Peyer's patch (tissue), 4 donors: Measurements from ENCODE around the gene TCEANC2. TPM values are rescaled to one million over a fixed set of nuclear protein-coding genes. Genes with fewer than 3 reads are reported as not detected.

Experiments
- DNase-seq, 3 donors: peaks; one replicate each; pipeline ENCODE4 v3.0.0-alpha.2; 2017 to 2019
- H3K27ac ChIP-seq, 4 donors: fragments of 200-600 bp; sonication (generic); one replicate each; pipeline ENCODE4 v1.5.1; 2016 to 2019
- H3K27me3 ChIP-seq, 2 donors: fragments of 200-600 bp; sonication (generic); one replicate each; pipeline ENCODE4 v1.5.1; 2019
- H3K36me3 ChIP-seq, 3 donors: fragments of 200-600 bp; sonication (generic); one replicate each; pipeline ENCODE4 v1.5.1; 2016 to 2019
- H3K4me1 ChIP-seq, 4 donors: fragments of 200-600 bp; sonication (generic); one replicate each; pipeline ENCODE4 v1.5.1; 2016 to 2019
- H3K4me3 ChIP-seq, 4 donors: fragments of 200-600 bp; sonication (generic); 1 replicate in 3 of 4; 2 replicates in 1 of 4; pipeline ENCODE4 v1.5.1; 2016 to 2019; ENCODE audit warnings: mild to moderate bottlenecking in 1 of 4
- H3K9me3 ChIP-seq, 4 donors: fragments of 200-600 bp; sonication (generic); one replicate each; pipeline ENCODE4 v1.5.1; 2016 to 2019; ENCODE audit warnings: mild to moderate bottlenecking in 1 of 4
- POLR2A ChIP-seq, 2 donors: fragments of 450-650 bp; IDR thresholded peaks; one replicate each; pipeline ENCODE4 v1.5.1; 2017; ENCODE audit warnings: antibody characterized with exemption in 2 of 2, mild to moderate bottlenecking in 2 of 2, moderate library complexity in 2 of 2
- total RNA-seq, 4 donors: library from RNA; depleted of rRNA; stranded (reverse); fragments of >200 nt; gene quantifications; one replicate each; pipeline ENCODE4 v1.1.0, GENCODE V29; 2016
- TF ChIP-seq, protein P1 (sequence below), 6 experiments: fragments of 450-650 bp in 4 of 6; fragments of 200-600 bp in 2 of 6; sonication (generic) in 1 of 6; IDR thresholded peaks; one replicate each; pipeline ENCODE4 v1.5.1; 2017 to 2019; ENCODE audit warnings: antibody characterized with exemption in 6 of 6, mild to moderate bottlenecking in 3 of 6, moderate library complexity in 1 of 6

Gene TCEANC2
- total RNA-seq, 4 donors from 2014 or later = 3.0 to 6.6 (median 5.3) TPM

DNA sequence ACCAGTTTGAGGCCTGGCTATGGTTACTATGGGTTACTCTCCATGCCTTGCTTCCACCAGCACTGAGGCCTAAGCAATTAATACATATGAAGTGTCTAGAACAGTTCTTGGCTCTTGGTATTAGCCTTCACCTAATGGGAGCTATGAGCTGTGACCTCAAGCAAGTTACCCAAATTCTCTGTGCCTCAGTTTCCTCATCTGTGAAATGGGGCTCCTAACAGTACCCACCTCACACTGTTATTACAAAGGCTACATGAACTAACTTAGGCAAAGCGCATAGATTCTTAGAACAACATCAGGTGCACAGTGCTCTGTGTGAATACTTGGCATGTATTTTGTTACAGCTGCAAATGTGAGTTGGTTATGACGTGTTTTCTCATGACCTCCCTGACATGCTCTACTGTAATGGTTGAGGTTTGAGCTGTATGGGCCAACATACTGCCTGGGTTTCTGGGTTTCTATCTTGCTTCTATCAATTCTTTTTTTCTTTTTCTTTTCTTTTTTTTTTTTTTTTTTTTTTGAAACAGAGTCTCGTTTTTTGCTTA, 72.9 kb downstream of the TCEANC2 start:
- peaks cover 0 to 10% (median 0%) of the 10 kb centered on the region in 4 donors for H3K4me1 ChIP-seq
- no peaks in the 10 kb centered on the region for H3K36me3 ChIP-seq
- no peak overlapping the region for H3K4me3 ChIP-seq
- H3K27me3 ChIP-seq = no peaks in the 10 kb centered on the region
- TF ChIP-seq, protein P1, sequence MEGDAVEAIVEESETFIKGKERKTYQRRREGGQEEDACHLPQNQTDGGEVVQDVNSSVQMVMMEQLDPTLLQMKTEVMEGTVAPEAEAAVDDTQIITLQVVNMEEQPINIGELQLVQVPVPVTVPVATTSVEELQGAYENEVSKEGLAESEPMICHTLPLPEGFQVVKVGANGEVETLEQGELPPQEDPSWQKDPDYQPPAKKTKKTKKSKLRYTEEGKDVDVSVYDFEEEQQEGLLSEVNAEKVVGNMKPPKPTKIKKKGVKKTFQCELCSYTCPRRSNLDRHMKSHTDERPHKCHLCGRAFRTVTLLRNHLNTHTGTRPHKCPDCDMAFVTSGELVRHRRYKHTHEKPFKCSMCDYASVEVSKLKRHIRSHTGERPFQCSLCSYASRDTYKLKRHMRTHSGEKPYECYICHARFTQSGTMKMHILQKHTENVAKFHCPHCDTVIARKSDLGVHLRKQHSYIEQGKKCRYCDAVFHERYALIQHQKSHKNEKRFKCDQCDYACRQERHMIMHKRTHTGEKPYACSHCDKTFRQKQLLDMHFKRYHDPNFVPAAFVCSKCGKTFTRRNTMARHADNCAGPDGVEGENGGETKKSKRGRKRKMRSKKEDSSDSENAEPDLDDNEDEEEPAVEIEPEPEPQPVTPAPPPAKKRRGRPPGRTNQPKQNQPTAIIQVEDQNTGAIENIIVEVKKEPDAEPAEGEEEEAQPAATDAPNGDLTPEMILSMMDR (IDR thresholded peaks at IDR 0.05) = no peak
- TF ChIP-seq POLR2A (IDR thresholded peaks at IDR 0.05) = no peak
- no peak overlapping the region for H3K27ac ChIP-seq
- no peak for DNase-seq
- no peaks in the 10 kb centered on the region for H3K9me3 ChIP-seq

DNA sequence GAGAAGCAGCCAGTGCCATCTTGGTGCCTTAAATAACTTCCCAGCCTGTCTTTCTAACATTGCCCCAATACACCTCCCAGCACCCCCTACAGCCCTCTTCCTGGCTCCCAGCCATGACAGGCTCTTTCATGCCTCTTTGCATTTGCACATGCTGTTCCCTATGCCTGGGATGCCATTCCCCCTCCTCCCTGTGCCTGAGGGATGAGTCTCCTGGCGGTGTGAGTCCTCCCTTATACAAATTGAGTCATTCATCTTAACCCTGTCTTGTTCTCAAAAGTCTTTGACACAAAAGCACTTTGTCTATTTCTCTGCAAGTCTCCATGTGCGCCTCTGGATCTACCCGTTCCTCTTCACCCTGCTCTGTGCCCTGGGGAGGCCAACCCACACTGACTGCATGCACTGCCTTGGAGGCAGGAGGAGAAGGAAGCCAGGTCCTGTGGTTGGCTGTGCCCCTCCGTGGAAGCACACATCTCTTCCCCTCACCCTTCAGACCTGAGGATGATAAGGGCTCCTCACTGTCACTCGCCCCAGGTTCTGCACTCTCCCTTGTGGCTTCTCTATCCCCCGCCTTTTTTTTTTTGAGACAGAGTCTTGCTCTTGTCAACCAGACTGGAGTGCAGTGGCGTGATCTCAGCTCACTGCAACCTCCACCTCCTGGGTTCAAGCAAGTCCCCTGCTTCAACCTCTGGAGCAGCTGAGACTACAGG, 74.3 kb downstream of the TCEANC2 start:
- TF ChIP-seq, protein P1 (IDR thresholded peaks at IDR 0.05) = no peak
- TF ChIP-seq POLR2A (IDR thresholded peaks at IDR 0.05) = no peak
- H3K4me1 ChIP-seq = no peaks in the 10 kb centered on the region
- no peaks in the 10 kb centered on the region for H3K9me3 ChIP-seq
- no peak overlapping the region for H3K27ac ChIP-seq
- H3K36me3 ChIP-seq = no peaks in the 10 kb centered on the region
- no peak for DNase-seq
- H3K27me3 ChIP-seq = no peaks in the 10 kb centered on the region
- no peak overlapping the region for H3K4me3 ChIP-seq

DNA sequence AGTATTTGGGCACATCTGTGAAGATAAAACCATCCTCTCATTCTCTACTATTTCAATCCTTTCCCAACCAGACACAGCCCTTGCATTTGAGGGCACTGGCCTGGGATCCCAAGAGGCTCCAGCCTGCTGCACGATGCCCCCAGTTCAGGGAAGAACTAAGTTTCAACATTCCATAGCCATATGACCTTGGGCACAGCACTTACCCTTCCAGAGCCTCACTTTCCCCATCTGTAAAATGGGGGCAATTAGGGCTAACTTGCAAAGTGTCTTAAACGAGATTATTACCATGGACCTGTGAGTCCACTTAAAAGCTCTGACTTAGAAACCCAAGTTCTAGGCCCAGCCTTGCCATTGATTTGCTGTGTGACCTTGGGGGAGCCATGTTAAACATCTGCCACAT, 76.5 kb downstream of the TCEANC2 start:
- Histone ChIP-seq H3K4me3 (no peak overlapping the region), H3K9me3 (no peaks in the 10 kb centered on the region), H3K36me3 (no peaks in the 10 kb centered on the region), H3K27me3 (no peaks in the 10 kb centered on the region), H3K27ac (no peak overlapping the region), H3K4me1 (no peaks in the 10 kb centered on the region)
- DNase-seq = no peak
- TF ChIP-seq, protein P1 (IDR thresholded peaks at IDR 0.05) = no peak

DNA sequence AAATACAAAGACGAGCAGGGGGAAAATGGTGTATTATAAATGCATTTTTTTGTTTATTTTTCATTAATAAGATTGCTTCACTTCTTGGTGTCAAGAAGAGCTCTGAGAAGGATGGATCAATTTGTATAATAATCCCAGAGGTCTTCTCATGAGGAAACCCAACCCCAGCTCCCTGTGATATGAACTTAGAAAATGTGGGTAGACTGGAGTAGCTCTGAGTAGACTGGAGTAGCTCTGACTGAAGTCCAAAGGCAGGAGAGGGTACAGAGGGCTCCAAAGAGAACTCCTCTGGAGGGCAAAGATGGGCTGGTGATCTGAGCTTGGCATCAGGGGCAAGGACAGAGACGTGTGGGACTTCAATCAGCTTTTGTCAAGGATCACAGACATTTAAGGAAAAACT, 78.0 kb downstream of the TCEANC2 start:
- Histone ChIP-seq H3K4me1 (no peaks in the 10 kb centered on the region), H3K36me3 (no peaks in the 10 kb centered on the region), H3K27ac (no peak overlapping the region), H3K4me3 (no peak overlapping the region), H3K9me3 (no peaks in the 10 kb centered on the region), H3K27me3 (no peaks in the 10 kb centered on the region)
- no peak for DNase-seq
- TF ChIP-seq POLR2A (IDR thresholded peaks at IDR 0.05) = no peak
- TF ChIP-seq, protein P1 (IDR thresholded peaks at IDR 0.05) = no peak

DNA sequence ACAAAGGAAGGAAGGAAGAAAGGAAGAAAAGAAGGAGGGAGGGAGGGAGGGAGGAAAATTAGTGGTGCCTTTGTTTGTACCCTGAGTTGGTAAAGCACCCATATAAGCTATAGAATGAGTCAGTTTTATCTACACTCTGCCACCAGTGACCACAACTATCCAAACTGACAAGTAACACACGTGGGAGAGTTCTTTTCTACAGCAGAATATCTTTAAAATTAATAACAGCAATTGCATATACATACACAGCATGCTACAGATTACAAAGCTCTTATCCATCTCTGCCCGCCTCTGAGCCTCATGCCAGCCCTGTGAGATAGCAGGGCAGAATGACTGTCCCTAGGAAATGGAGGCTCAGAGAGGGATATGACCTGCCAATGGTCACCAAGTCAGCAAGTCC, 79.1 kb downstream of the TCEANC2 start:
- no peaks in the 10 kb centered on the region for H3K36me3 ChIP-seq
- TF ChIP-seq, protein P1 (IDR thresholded peaks at IDR 0.05) = no peak
- no peak for TF ChIP-seq POLR2A (IDR thresholded peaks at IDR 0.05)

More for the DNA sequence above, 79.1 kb downstream of the TCEANC2 start:
- Histone ChIP-seq H3K27me3 (no peaks in the 10 kb centered on the region), H3K4me3 (no peak overlapping the region), H3K27ac (no peak overlapping the region), H3K9me3 (no peaks in the 10 kb centered on the region), H3K4me1 (no peaks in the 10 kb centered on the region)
- DNase-seq = no peak
